ENCODE measurements around the gene ERBB2.
"Not testable (repeated sequence)": the region's sequence is repeated elsewhere in the genome, so short reads cannot be mapped to it uniquely, and the experiment has no call there.

ERBB2 gene

DNA sequence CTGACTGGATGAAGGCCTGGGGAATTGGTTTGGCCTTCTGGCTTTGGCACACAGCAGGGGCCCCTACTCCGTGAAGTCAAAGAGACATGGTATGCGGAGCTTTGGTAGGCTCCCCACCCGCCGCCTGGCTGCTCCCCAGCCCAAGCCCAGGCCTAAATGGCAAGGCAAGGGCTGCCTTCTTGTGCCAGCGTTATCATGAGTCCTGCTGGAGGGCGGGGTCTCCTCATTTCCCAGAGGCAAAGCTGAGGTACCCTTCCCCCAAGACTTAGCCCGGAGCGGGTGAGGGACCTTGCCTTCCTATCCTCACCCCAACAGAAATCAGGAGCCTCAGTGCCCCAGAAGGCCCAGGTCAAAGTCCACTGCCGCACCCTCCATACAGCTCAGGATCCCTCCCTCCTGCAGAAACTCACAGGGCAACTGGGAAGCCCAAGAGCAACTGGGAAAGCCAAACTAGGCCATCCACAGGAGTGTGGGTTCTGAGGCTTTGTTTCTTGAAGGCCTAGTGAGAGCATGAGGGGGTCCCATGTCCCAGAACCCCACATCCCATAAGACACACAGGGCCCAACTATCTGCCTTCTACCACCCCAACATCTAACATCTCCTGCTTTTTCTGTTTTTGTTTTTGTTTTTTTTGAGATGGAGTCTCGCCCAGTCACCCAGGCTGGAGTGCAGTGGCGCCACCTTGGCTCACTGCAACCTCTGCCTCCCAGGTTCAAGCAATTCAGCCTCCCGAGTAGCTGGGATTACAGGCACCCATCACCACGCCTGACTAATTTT is 21.3 kb upstream of the ERBB2 start:
- DNase-seq (ENCODE audit: low spot score): no peak

DNA sequence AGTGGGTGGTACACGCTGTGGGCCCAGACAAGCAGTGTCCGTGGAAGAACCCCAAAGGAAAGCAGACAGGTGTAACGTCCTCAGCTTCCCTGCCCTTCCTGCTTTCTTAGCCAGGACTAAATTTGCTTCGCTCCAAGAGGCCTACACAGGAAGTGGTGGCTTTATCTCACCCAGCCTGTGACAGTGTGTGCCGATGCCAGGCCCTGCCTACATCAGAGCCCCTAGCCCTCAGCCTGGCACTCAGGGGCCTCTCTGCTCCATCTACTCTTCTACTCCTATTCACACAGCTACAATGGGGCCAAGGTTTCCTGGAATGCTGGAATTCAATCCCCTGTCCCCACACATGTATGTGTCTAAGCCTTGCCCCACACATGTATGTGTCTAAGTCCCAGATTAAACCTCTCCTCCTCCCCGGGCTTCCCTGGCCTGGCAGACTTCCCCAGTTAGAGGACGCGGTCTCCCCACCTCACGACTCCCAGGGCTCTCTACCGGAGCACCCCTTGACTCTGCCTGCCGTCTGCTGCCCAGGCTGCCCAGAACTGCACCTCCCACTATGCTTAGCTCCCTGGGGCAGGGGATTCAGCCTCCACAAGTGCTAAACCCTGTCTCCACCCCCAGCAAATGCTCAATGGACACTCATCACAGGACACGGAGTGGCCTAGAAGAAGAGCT is 20.2 kb upstream of the ERBB2 start:
- no peak for DNase-seq (ENCODE audit: low spot score)

DNA sequence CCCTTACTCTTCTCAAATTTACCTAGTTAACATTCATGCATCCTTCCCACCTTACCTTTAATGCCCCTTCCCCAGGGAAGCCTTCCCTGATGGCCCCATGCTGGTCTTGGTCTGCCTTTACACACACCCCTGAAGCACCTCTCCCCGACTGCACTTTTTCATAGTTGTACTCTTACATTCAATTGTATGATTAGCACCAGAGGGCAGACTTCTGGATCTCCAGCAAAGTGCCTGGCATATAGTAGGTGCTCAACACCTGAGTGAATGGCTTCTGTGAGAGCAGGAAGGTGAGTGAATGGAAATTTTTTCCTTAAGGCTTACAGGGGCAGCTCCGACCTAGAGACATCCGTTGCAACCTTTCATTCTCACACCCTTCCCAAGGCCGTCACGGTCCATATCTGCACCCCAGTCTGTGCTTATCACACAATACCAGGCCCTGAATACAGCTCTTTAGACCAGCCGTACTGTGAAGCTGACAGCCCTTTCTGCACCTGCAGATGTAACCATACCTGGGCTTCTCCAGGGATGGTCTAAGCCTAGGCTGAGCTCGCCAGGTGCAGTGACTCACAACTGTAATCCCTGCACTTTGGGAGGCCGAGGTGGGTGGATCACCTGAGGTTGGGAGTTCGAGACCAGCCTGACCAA is 16.4 kb upstream of the ERBB2 start:
- no peak for DNase-seq (ENCODE audit: low spot score)

DNA sequence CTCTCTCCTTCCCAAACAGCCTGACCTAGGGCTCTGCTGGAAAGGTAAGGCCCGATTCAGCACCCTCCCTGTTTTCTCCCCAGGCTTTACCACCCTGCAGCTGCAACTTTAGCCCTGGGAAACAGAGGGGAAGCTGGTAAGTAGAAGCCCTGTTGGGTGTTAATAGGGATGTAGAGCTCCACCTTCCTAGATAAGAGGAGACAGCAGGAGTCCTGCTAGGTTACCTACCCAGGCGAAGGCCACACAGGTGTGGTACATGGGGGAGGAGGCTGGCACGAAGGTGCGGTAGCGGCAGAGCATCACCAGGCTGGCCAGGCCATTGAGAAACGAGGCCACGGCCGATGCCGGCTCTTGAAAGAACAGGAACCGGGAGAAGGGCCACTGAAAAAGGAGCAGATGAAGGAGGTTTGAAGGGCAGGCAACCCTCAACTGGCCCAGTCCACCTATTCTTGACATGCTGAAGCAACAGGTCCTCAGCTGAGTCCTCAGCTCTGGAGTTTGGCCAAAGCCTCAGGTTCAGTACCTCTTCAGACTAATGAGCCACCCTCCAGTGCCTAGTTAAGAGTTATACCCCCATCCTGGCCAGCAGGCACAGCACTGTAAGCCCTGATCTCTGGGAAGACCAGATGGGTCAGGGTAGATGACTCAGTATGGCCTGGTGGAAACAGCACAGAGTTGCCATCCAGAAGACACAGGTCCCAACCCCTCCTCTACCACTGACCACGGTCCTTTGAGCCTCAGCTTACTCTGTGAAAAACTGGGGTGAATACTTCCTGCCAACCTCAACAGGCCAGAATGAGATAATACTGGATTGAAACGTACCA is 15.3 kb upstream of the ERBB2 start:
- no peak for DNase-seq (ENCODE audit: low spot score)

DNA sequence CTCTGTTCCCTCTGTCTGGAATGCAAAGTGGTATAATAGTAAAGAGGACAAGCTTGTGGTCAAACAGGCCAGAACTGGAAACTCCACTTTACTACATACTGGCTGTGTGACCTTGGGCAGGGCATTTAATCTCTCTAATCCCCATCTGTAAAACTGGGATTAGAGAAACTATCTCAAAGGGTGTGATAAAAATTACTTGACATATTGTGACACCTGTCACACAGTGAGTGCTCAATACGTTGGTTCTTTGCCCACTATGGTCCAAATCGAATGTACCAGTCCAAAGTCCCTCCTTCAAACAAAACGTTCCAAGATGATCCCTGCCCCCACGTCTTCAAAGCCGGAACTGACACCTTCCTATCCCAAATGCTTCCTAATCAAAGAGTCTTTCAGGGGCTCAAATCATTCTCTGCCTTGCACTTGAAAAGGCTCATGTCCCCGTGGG is 12.7 kb upstream of the ERBB2 start:
- no peak for DNase-seq (ENCODE audit: low spot score)

DNA sequence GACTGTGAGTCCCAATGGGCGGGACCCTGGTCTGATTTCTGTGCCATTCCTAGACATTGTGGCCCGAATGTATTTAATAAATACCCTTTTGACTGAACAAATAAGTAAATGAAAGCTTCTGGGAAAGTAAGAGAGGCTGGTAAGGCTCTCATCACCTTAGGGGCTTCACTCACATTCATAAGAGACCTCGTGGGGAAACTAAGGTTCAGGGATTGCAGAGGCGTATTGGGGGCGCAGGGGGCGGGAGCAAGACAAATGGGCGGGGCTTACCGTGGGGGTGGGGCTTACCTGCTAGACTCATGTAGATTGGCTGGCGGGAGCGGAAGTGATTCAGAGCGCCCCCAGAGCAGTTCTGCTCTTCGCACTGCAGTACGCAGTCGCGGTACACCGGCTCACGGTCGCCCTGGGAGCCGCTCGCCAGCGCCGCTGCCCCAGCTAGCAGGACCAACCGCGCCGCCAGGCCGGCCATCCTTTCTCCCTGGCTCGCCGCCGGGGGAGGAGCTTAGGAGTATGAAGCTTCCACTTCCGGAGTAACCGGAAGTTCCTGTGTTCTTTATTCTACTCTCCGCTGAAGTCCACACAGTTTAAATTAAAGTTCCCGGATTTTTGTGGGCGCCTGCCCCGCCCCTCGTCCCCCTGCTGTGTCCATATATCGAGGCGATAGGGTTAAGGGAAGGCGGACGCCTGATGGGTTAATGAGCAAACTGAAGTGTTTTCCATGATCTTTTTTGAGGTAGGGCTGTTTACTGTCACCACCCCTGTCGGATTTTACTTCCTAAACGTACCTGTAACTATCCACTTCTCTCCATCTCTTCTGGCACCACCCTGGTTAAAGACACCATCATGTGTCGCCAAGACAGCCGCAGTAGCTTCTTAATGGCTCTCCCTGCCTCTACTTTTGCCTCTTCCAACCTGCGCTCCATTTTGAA is 12.1 kb upstream of the ERBB2 start, which contains the start of gene PGAP3:
TSS of gene PGAP3 (minus strand) at position 512 of the 929 bp plus-strand sequence. CDS start at position 469, 43 bp downstream.
- DNase-seq (ENCODE audit: low spot score): peak; percentile 74

DNA sequence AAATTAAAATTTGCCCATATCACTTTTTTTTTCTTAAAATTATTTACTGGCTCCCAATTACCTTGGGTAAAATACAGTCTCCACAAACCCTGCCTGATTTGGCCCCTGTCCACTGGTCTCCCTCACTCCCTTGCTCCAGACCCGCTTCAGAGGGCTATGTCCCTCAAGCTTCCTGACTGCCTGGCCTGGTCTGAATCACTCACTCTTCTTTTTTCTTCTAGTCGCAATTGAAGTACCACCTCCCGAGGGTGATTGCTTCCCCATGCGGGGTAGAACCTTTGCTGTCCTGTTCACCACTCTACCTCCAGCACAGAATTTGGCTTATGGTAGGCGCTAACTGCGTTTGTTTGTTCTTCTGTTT is 11.4 kb upstream of the ERBB2 start:
- no peak for DNase-seq (ENCODE audit: low spot score)

DNA sequence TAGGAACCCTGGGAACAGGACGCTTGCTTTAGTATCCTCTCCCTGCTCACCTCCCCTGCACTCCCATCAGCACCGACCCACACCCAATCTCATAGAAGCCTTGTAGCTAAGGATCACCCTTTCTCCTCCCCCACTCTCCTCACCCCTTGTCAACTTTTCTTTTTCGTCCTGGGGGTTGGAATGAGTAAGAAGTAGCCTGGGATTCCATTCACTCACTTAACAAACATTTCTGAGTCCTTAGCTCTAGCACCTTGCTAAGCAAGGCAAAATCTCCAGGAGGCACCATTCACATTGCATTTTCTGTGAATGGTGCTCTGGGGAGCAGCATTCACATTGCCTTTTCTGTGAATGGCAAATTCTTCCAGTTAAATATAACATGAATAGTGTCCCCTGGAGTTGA is 10.9 kb upstream of the ERBB2 start:
- no peak for DNase-seq (ENCODE audit: low spot score)

DNA sequence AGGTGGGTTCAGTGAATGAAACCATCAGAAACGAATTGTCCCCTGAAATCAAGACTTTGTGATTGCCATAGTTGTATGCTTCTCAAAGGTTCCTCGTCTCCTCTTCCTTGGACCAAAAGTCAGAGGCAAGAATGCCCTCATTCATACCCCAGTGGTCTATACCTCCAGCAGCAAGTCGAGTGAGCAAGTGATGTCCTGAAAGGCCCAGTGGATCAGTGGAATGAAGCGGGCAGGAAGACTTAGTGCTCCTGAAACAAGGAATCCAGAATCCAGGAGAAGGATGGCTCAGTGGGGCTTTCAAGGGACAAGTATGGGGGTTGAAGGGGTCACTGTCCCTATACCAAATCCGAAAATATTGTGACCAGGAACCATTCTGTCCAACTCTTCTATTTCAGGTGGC is 5.3 kb upstream of the ERBB2 start:
- no peak for DNase-seq (ENCODE audit: low spot score)

DNA sequence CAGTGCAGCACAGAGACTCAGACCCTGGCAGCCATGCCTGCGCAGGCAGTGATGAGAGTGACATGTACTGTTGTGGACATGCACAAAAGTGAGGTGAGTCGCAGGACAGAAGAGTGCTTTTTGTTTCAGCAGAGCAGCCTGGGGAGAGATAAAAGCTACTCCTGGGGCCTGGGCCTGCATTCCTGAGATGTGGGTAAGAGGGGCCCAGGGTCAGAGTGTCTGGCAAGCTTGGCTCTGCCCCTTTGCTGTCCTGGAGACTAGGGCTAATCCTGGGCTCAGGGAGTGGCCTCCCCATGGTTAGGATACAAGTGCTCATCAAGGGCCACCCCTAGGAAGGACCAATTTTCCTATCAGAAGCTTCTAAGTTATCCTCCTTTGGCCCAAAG is 4.8 kb upstream of the ERBB2 start:
- DNase-seq (ENCODE audit: low spot score): no peak

DNA sequence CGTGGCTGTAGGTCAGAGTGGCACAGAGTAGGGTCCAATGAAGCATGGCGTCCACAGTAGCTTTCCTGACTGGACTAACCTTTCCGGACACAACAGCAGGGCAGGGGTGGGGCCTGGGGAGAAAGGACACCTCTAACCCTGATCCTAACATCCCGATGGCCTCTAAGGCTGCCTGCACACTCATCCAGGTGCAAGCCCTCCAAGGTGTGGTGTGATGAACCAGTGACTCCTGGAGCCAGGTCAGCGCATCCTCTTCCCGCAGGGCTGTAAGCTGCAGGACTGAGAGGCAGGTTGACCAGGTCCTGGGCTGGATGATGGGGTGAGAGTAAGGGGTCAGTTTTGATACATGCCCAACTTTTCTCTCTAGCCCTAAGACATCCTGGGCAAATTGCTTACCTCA is 3.1 kb upstream of the ERBB2 start:
- no peak for DNase-seq (ENCODE audit: low spot score)

DNA sequence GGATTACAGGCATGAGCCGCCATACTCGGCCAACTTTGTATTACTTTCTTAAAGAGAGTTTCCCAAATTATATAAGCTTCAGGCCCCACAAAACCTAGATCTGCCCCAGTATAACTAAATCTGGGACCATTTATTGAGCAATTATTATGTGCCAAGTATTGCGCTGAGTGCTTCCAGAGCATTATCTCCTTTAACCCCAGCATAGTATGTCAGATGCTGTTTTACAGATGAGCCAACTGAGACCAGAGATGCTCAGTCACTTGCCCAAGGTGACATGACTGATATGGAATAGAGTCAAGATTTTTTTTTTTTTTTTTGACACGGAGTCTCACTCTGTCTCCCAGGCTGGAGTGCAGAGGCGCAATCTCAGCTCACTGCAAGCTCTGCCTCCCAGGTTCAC is 1.9 kb upstream of the ERBB2 start:
- no peak for DNase-seq (ENCODE audit: low spot score)

DNA sequence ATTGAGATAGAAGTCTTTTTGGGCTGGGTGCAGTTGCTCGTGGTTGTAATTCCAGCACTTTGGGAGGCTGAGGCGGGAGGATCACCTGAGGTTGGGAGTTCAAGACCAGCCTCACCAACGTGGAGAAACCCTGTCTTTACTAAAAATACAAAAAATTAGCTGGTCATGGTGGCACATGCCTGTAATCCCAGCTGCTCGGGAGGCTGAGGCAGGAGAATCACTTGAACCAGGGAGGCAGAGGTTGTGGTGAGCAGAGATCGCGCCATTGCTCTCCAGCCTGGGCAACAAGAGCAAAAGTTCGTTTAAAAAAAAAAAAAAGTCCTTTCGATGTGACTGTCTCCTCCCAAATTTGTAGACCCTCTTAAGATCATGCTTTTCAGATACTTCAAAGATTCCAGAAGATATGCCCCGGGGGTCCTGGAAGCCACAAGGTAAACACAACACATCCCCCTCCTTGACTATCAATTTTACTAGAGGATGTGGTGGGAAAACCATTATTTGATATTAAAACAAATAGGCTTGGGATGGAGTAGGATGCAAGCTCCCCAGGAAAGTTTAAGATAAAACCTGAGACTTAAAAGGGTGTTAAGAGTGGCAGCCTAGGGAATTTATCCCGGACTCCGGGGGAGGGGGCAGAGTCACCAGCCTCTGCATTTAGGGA is 577 bp upstream of the ERBB2 start:
- DNase-seq (ENCODE audit: low spot score): not testable (repeated sequence)

DNA sequence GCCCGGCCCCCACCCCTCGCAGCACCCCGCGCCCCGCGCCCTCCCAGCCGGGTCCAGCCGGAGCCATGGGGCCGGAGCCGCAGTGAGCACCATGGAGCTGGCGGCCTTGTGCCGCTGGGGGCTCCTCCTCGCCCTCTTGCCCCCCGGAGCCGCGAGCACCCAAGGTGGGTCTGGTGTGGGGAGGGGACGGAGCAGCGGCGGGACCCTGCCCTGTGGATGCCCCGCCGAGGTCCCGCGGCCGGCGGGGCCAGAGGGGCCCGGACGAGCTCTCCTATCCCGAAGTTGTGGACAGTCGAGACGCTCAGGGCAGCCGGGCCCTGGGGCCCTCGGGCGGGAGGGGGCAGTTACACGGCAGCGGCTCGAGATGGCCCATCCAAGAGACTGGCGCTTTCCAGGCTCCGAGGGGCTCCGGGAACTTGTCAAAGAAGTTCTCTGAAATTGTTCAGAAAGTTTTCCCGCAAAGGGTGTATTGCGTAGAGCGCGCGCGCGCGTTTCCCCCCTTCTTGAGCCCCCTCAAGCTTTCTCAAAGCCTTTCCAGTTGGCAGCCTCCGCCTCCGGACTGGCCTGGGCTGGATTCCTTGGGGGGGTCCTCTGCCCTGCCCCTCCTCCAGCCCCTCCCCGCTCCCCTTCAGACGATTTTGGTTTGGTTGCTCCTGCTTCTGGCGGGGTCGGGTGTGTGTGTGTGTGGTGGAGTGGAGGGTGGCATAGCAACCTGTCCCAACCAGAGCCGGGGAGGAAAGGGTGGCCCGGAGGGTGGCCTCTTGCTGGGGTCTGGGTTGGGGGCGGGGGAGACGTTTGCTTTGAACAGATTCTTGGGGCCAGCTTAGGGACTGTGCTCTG is 504 bp downstream of the ERBB2 start:
- DNase-seq (ENCODE audit: low spot score): peak; percentile 55

DNA sequence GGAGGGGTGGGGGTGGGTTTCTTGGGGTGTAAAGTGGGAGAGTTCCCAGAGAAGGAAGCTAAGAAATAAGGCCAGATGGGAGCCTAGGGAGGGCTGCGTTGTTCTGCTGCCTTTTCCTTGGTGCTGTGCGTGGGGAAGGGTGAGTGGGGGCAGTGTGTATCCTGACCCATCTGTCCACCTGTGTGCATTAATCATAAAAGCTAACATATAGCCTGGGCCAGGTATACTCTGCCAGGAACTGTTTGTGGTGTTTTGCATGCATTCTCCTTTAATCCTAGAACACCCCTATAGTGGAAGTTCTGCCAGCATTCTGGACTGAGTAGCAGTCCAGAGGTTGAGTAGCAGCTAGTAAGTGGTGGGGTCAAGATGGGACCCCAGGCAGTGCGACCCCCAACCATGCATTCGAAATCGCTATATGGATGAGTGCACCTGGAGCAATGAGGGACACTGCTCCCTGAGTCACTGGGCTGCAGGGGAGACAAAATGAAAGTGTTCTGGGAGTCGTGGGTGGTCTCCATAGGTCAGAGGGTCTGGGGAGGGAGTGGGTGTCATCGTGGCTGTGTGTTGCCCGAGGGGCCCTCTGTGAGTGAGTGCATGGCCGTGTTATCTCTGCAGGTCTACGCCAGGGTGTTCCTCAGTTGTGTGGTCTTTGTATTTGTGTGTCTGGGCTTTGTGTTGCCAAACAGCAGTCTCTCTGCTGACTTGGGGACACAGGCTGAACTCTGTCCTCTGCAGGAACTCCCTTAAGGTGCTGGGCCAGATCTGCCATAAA is 1.3 kb downstream of the ERBB2 start:
- peak; percentile 26 for DNase-seq (ENCODE audit: low spot score)

DNA sequence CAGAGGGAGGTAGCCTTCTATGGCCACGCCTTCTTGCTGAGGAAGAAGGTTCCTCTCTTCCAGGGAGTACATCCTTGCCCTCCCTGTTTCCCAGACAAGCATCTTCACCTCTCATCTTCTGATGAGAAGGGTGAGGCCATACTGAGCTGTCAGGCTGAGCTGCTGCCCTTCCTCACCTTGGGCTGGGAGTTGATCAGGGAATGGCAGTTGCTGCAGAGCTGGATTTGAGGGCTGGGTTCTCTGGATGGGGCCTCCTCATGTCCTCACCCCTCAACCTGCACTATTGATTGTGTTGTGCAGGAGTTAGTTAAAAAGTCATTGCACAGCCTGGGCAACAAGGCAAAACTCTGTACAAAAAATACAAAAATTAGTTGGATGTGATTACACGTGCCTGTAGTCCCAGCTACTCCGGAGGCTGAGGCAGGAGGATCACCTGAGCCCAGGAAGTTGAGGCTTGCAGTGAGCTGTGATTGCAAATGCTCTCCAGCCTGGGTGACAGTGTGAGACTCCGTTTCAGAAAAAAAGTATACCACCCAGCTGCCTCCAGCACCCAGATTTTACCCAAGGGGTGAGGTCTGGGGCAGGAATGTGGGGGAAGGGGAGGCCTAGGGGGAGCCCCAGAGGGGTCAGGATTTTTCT is 2.0 kb downstream of the ERBB2 start:
- DNase-seq (ENCODE audit: low spot score): no peak

DNA sequence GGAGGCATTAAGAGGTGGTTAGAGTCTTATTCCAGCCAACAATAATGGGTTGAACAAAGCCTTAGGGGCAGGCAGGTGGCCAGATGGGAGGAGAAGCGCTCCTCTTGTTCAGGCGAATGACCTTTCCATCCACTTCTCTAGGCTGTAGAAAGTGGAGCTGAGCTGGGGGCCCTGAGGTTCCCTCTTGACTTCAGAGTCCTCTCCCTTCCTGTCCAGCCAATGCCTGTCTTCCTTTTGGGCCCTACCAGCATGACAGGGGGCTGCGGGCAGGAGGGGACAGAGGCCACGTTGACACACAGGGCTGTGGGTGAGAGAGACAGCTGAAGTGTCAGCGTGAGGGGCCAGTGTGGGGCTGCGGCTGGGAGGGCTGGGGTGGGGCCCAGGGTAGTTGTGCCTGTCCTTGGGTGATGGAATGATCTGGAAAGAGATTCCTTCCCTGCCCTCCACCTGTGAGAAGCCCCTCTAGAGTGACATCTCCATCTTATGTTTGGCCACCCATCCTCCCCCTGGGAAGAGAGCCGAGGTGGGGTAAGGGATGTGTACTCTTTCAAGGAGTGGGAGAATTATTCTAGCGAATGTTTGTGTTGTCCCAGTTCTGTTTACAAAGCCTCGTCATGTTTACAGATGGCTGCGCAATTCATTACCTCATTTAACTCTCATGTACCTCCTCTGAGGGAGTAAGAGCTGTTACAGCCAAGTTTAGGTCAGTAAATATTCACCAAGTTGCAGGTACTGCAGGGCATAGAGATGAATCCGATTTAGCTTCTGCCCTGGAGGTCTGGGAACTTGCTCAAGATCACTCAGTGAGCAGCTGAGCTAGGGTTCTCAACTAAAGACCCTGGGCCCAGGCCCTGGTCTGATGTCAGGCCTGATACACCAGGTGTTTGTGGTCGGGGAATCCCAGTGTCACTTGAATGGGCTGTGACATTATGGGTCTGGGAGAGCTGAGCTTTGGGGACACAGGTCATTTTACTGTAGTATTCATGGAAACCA is 3.3 kb downstream of the ERBB2 start:
- peak; percentile 78 for DNase-seq (ENCODE audit: low spot score)

Data from HuH-7.5 (cell line).